Mononuclear cell (primary cell): ENCODE data around the gene SIT1. TPM values are rescaled to one million over a fixed set of nuclear protein-coding genes. Genes with fewer than 3 reads are reported as not detected.
"Not testable (repeated sequence)": the region's sequence is repeated elsewhere in the genome, so short reads cannot be mapped to it uniquely, and the experiment has no call there.

Experiments
- H3K27me3 ChIP-seq: 2 replicates; pipeline ENCODE4 v1.6.0; 2011; ENCODE audit warnings: low read length, control low read depth; ENCODE audit not compliant: insufficient read depth
- H3K4me1 ChIP-seq: 2 replicates; pipeline ENCODE4 v1.5.1; 2011; ENCODE audit warnings: mild to moderate bottlenecking, low read length, control low read depth; ENCODE audit not compliant: insufficient read depth
- H3K4me3 ChIP-seq: 2 replicates; pipeline ENCODE4 v1.5.1; 2011; ENCODE audit warnings: mild to moderate bottlenecking, low read length, moderate library complexity
- H3K9me3 ChIP-seq: 2 replicates; pipeline ENCODE4 v1.5.1; 2011; ENCODE audit warnings: low read depth, mild to moderate bottlenecking, control low read depth, low read length
- total RNA-seq: library from RNA; depleted of rRNA; stranded (reverse); fragments of >200 nt; gene quantifications from one replicate; pipeline ENCODE4 v1.2.3, GENCODE V29; 2012

Gene SIT1
- total RNA-seq, 1 donor: 9.6 TPM

DNA sequence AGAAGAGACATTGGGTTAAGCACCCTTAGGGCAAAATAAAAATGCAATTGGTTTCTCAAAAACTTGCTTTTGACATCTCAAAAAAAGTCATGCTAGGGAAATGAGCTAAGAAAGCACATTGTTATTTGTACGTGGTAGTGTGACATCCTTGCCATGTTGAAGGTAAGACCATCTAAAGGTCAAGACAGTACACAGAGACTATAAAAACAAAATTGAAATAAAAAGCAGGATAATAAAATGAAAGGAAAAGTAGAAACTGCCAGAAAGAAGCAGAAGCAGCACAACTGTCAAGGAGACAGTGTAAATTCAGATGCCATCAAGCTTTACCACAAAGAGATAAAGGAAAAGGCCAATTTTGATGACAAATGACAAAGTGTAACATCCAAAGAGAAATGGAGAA is 11.5 kb downstream of the SIT1 start:
- not testable (repeated sequence) for H3K4me3 ChIP-seq, H3K9me3 ChIP-seq, H3K27me3 ChIP-seq
- H3K4me1 ChIP-seq: peaks cover 98% of the 10 kb centered on the region

DNA sequence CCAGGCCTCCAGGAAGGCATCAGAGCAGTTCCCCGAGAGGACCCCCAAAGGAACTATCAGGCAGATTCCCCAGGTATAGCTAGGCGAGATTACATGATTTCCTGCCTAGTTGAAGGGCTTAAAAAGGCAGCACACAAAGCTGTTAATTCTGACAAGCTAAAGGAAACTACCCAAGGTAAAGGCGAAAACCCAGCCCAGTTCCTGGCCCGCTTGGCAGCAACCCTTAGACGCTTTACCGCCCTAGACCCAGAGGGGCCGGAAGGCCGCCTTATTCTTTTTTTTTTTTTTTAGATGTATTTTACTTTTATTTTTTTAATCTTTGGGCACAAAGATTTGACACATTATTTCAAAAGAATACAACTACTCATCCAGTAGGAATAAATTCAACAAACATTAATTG is 12.0 kb downstream of the SIT1 start:
- not testable (repeated sequence) for H3K27me3 ChIP-seq, H3K4me3 ChIP-seq, H3K9me3 ChIP-seq
- H3K4me1 ChIP-seq: peaks cover 96% of the 10 kb centered on the region

DNA sequence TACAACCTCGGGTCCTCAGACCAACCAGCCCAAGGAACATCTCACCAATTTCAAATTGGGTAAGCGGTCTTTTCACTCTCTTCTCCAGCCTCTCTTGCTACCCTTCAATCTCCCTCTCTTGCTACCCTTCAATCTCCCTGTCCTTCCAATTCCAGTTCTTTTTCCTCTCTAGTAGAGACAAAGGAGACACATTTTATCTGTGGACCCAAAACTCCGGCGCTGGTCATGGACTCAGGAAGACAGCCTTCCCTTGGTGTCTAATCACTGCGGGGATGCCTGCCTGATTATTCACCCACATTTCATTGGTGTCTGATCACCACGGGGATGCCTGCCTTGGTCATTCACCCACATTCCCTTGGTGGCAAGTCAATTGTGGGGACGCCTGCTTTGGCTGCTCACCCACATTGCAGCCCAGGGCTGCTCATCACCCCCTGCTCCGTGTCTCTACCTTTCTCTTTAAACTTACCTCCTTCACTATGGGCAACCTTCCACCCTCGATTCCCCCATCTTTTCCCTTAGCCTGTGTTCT is 13.2 kb downstream of the SIT1 start:
- not testable (repeated sequence) for H3K27me3 ChIP-seq, H3K9me3 ChIP-seq, H3K4me3 ChIP-seq
- peaks cover 85% of the 10 kb centered on the region for H3K4me1 ChIP-seq

DNA sequence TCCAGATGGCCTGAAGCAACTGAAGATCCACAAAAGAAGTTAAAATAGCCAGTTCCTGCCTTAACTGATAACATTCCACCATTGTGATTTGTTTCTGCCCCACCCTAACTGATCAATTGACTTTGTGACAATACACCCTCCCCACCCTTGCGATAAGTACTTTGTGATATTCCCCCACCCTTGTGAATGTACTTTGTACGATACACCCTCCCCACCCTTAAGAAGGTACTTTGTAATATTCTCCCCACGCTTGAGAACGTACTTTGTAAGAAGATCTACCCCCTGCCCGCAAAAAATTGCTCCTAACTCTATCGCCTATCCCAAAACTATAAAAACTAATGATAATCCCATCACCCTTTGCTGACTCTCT is 13.9 kb downstream of the SIT1 start:
- not testable (repeated sequence) for H3K27me3 ChIP-seq, H3K9me3 ChIP-seq, H3K4me3 ChIP-seq
- H3K4me1 ChIP-seq: peaks cover 78% of the 10 kb centered on the region

DNA sequence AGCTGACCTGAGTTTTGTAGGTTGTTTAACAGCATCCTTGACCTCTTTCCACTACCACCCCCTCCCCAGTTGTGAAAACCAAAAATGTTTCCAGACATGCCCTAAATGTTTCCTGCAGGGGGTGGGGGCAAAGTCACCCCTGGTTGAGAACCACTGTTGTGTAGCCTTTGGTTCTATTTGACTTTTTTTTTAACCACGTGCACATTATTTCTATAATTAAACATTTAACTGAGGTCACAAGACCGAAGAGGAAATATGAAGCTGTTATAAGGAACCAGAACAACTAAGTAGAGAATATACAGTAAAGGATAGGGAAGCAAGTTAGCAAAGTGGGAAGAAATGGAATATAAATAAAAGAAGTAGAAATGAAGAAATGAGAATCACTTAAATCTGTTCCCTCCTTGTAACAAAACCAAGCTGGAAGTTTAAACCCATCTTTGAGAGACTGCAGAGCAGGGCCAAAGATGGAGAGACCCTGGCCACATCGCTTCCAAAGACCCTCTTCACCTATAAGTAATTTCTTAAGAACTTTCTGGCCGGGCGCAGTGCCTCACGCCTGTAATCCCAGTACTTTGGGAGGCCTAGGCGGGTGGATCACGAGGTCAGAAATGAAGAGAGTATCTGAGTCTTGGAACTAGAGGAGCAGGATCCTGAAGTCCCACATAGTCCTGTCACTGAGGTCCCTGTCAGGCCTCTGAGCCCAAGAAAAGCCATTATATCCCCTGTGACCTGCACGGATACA is 14.4 kb downstream of the SIT1 start:
- Histone ChIP-seq H3K4me1 (peaks cover 73% of the 10 kb centered on the region), H3K27me3 (no peaks in the 10 kb centered on the region), H3K9me3 (no peaks in the 10 kb centered on the region), H3K4me3 (no peak overlapping the region)

DNA sequence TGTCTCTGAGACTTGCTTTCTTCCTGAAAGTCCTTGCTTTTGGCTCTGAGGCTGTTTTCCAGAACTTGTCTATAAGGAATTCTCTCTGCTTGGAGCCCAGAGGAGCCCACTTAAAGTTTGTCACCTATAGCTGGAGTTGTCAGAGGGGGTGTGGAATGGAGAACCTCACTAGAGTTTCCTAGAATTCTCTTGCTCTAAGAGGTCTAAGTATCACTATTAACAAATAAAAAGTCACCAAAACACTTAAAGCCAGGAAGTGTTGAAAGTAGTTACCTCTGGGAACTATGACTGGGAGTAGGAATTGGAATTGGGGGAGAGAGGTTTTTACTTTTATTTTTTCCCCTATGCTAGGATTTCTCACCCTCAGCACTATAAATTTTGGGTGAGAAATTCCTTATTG is 15.0 kb downstream of the SIT1 start:
- Histone ChIP-seq H3K4me3 (no peak overlapping the region), H3K27me3 (no peaks in the 10 kb centered on the region), H3K4me1 (peaks cover 67% of the 10 kb centered on the region), H3K9me3 (no peaks in the 10 kb centered on the region)

DNA sequence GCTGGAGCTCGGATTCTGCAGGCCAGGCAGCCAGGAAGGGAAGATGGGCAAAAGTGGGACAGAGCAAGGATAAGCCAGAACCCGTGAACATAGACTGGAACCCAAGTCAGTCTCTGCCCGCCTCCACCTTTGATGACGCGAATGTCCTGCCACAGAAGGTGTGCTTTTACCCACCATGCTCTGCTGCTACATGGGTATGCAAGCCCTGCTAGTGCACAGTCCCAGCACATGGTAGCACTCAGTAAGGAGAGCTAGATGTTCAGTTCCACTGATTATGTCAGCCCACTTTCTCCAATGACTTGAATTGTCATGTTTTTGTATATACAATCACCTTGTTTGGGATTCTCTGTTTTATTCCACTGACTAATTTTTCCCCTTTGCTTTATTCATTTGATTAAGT is 21.1 kb downstream of the SIT1 start:
- no peak overlapping the region for H3K4me3 ChIP-seq
- peaks cover 9% of the 10 kb centered on the region for H3K4me1 ChIP-seq
- H3K27me3 ChIP-seq: no peaks in the 10 kb centered on the region
- H3K9me3 ChIP-seq: no peaks in the 10 kb centered on the region

DNA sequence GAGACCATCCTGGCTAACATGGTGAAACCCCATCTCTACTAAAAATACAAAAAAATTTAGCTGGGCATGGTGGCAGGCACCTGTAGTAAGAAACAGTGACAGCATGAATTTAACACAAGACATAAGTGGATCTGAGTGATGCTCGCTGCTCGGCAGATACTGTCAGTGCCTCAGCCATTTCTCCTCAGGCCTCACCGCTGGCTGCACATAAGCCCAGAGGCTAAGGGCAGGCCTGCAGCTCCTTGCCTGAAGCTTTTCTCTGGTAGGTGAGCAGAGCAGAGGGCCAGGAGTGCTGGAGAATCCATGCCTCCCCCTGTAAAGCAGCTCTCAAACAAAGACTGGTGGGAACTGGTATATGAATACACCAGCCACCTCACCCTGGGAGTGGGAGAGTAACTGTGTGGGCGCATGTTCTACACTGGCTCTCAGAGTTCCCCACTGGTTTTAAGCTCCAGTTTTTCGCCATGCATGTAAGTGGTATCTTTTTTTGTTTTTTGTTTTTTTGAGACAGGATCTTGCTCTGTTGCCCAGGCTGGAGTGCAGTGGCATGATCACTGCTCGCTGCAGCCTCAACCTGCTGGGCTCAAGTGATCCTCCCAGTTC is 22.2 kb downstream of the SIT1 start:
- Histone ChIP-seq H3K27me3 (no peaks in the 10 kb centered on the region), H3K4me1 (peaks cover 4% of the 10 kb centered on the region), H3K4me3 (no peak overlapping the region), H3K9me3 (no peaks in the 10 kb centered on the region)

DNA sequence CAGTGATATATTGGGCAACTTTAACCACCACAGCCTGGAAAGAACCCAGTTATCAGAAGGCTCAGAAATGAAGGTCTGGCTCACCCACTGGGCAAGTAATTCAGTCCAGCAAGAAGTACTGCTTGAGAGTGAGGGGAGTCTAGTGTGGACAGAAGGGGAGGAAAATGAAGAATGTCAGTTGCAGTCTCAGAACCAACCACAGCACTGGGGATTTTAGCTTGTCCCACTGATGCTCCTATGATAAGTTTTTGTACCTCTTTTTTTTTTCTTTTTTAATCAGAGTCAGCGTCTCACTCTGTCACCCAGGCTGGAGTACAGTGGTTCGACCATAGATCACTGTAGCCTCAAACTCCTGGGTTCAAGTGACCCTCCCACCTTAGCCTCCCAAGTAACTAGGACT is 23.2 kb downstream of the SIT1 start:
- Histone ChIP-seq H3K27me3 (no peaks in the 10 kb centered on the region), H3K9me3 (no peaks in the 10 kb centered on the region), H3K4me1 (peaks cover 4% of the 10 kb centered on the region), H3K4me3 (no peak overlapping the region)

DNA sequence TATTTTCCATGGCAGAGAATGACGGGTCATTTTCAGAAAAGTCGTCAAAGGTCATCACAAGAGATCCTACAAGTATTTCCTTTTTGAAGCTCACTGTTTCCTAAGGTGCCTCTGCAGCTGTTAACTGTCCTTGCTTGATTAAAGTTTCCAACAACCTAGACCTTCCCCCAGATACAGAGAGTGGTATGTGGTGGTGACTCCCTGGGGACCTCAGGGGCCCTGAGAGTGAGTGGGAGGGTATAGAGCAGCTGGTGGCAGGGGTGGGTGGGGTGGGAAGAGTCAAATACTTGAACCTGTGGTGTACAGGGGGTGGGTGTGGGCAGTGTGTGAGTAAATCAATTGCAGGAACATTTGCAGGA is 31.0 kb downstream of the SIT1 start:
- Histone ChIP-seq H3K4me3 (no peak overlapping the region), H3K9me3 (no peaks in the 10 kb centered on the region), H3K27me3 (no peaks in the 10 kb centered on the region), H3K4me1 (peaks cover 53% of the 10 kb centered on the region)

DNA sequence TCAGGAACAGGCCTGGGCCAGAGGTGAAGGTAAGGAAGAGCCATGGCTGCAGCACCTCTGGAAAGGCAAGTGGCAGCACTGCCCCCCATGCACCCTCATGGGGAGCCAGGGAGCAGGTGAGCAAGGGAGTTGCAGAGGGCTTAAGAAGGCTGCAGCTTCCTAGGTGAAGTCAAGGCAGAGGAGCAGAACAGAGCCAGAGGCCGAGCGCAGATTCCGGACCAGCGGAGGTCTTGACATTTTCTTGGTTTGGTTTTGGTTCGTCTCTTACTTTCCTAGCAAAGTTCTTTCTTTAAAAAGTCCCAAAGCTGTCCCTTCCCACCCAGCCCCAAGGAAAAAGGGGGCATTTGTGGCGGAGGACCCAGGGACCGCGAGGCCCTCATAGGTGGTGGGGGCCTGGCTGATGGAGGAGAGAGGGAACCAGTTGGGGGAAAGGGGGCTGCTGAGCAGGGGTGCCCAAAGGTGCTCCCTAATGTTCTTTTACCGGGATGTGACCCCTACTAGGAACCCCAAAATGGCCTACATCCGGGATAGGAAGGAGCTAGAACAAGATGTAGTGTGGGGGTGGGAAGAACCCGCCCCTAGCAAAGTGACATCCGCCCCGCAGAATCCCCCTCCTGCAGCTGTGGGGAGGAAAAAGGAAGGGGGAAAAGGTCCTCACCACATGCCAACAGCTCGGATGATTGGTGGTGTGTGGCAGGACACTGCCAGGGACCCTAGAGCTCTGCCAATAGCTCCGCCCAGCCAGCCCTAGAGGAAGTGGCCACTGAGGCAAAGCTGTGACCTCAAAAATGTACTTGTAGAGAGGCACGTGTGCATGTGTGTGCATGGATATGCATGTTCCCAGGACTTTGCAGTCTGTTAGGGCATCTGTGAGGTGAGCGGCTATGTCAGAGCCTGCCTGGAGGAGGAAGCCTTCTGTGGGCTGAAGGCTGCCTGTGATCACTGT is 31.6 kb downstream of the SIT1 start:
- H3K4me3 ChIP-seq: no peak overlapping the region

DNA sequence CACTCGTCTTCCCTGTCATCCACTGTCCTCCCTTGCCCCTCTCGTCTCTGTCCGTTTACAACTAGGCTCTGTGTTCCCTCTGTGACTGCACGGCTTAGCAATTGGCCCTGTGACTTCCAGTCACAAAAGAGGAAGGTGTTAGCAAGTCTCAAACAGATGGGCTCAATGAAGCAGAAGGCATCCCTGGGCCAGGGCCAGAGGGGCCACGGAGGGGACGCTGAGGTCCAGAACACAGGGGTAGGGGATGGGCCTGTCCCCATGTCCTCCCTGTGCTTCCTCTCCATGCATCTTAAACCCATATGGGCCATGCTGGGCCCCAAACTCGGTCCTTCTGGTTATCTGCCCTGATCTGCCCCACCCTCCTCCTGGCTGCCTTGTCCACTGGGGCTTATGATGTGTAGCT is 32.4 kb downstream of the SIT1 start, which contains the start of gene CD72:
Gene CD72, minus strand, starts transcription at position 89 of the 403 bp plus-strand sequence. CDS start 110 bp downstream, outside the sequence.
- H3K4me3 ChIP-seq: peak within 1 kb of the TSS; percentile 44
- H3K4me1 ChIP-seq: peaks cover 58% of the 10 kb centered on the region
- H3K9me3 ChIP-seq: no peaks in the 10 kb centered on the region
- H3K27me3 ChIP-seq: no peaks in the 10 kb centered on the region

More for the DNA sequence above, 31.6 kb downstream of the SIT1 start:
- Histone ChIP-seq H3K4me1 (peaks cover 53% of the 10 kb centered on the region), H3K27me3 (no peaks in the 10 kb centered on the region), H3K9me3 (no peaks in the 10 kb centered on the region)

DNA sequence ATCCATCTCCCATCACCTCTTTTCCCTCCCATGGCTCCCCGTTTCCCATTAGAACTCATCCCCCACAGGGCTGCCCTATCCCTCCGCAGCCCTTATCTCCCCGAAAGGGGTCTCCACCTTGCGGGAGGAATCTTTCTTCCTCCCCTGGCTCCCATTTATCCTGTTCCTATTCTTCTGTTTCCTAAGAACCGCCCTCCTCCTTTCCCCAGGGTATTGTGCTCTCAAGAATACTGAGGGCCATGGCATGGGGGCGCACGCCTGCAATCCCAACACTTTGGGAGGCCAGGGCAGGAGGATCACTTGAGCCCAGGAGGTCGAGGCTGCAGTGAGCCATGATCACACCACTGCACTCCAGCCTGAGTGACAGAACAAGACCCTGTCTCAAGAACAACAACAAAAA is 33.2 kb downstream of the SIT1 start:
- H3K9me3 ChIP-seq: no peaks in the 10 kb centered on the region
- peaks cover 61% of the 10 kb centered on the region for H3K4me1 ChIP-seq
- no peaks in the 10 kb centered on the region for H3K27me3 ChIP-seq
- peak overlapping the region; percentile 44 for H3K4me3 ChIP-seq

DNA sequence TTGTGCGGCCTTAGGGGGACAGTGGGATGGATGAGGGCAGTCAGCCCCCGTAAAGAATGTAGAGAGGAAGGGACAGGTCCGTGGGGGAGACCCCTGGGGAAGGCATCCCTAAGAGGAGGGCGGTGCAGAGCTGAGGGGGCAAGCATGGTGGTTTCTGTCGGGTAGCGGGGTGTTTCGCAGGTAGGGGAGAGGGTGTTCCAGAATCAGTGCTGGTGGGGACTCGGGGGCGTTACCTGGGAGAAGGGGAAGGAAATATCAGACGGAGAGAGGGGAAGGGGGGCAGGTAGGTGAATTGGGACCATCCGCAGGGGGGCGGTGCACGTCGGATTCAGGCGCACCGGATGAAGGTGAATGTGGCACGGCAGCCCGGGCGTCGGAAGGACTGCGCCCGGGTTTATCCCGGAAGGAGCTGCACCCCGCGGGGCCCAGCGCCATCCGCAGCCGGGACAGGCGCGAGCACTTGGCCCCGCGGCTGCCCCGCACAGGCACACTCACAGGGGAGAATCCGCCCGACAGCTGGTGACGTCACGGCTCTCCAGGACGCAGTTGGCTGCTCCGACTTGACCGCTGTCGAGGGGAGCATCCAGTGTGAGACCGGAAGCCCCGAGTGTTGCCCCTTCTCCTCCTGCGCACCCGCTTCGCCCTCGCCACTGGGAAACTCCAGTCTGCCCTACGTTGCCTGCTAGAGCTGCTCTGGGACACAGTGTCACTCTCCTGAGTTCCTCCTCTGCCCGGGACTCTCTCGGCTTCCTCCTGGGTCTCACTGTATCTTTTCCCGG is 33.9 kb downstream of the SIT1 start:
- Histone ChIP-seq H3K9me3 (no peaks in the 10 kb centered on the region), H3K27me3 (no peaks in the 10 kb centered on the region), H3K4me3 (peak overlapping the region; percentile 44), H3K4me1 (peaks cover 64% of the 10 kb centered on the region)
